Sigmoid colon (tissue), 7 donors: ENCODE results near the gene BAHCC1. TPM values are rescaled to one million over a fixed set of nuclear protein-coding genes. Genes with fewer than 3 reads are reported as not detected.

ENCODE experiments used
- DNase-seq: peaks from one replicate; pipeline ENCODE4 v3.0.0-alpha.2; 2019
- H3K27ac ChIP-seq, 4 donors: fragments of 200-600 bp; sonication (generic); one replicate each; pipeline ENCODE4 v1.5.1; 2016 to 2019; ENCODE audit warnings: mild to moderate bottlenecking in 1 of 4
- H3K27me3 ChIP-seq, 3 donors: fragments of 200-600 bp; sonication (generic); one replicate each; pipeline ENCODE4 v1.5.1; 2019; ENCODE audit warnings: mild to moderate bottlenecking in 1 of 3
- H3K36me3 ChIP-seq, 4 donors: fragments of 200-600 bp; sonication (generic); one replicate each; pipeline ENCODE4 v1.5.1; 2016 to 2019
- H3K4me1 ChIP-seq, 4 donors: fragments of 200-600 bp; sonication (generic); one replicate each; pipeline ENCODE4 v1.5.1; 2017 to 2019
- H3K4me3 ChIP-seq, 4 donors: fragments of 200-600 bp; sonication (generic); one replicate each; pipeline ENCODE4 v1.5.1; 2017 to 2019; ENCODE audit warnings: mild to moderate bottlenecking in 2 of 4, moderate library complexity in 1 of 4
- H3K9me3 ChIP-seq, 4 donors: fragments of 200-600 bp in 3 of 4; sonication (generic) in 3 of 4; one replicate each; pipeline versions ENCODE4 v1.5.1 to v1.6.1; 2013 to 2019
- CTCF ChIP-seq, 4 experiments: fragments of 450-650 bp in 3 of 4; fragments of 200-600 bp in 1 of 4; IDR thresholded peaks; one replicate each; pipeline ENCODE4 v1.5.1; 2016 to 2019; ENCODE audit warnings: antibody characterized with exemption in 4 of 4, mild to moderate bottlenecking in 3 of 4, moderate library complexity in 2 of 4
- EP300 ChIP-seq, 4 donors: sonication (generic); formaldehyde crosslinking; IDR thresholded peaks; one replicate each; pipeline ENCODE4 v1.6.1; 2017; ENCODE audit warnings: antibody characterized with exemption in 4 of 4
- POLR2A ChIP-seq, 2 donors: fragments of 450-650 bp; IDR thresholded peaks; one replicate each; pipeline ENCODE4 v1.6.1; 2016; ENCODE audit warnings: antibody characterized with exemption in 2 of 2, mild to moderate bottlenecking in 2 of 2, moderate library complexity in 2 of 2
- POLR2AphosphoS5 ChIP-seq, 4 donors: sonication (generic); formaldehyde crosslinking; IDR thresholded peaks; one replicate each; pipeline ENCODE4 v1.6.1; 2017; ENCODE audit warnings: antibody characterized with exemption in 4 of 4
- WGBS, 2 donors: extraction: QIAGEN DNeasy Blood & Tissue Kit; methylation state at CpG; one replicate each; pipeline ENCODE4 v1.1.7; 2013; 5-methylcytosine and 5-hydroxymethylcytosine counted together
- intact Hi-C: fragments of 100-400 bp; cut with DNase I; formaldehyde crosslinking; loops from one replicate; pipeline ENCODE4 v1.15.1; 2023
- polyA plus RNA-seq, 3 donors: library from polyadenylated mRNA; stranded (reverse); fragments of 200-250 nt; gene quantifications; one replicate each; pipeline ENCODE4 v1.2.3, GENCODE V29; 2013
- total RNA-seq, 4 donors: library from RNA; depleted of rRNA; stranded (reverse); fragments of >200 nt; gene quantifications; one replicate each; pipeline ENCODE4 v1.1.0, GENCODE V29; 2016
- donor health status: healthy with polysubstance abuse.
- donor health status: Bipolar disorder and iron deficiency.
- donor health status: healthy.

BAHCC1 gene
- total and polyA plus RNA-seq, 7 donors = 1.8 to 18.6 (median 6.4) TPM

- Histone ChIP-seq H3K27ac (no peak overlapping the region), H3K27me3 (no peaks in the 10 kb centered on the region), H3K4me1 (peaks cover 0 to 48% (median 43%) of the 10 kb centered on the region in 4 donors), H3K4me3 (no peak overlapping the region), H3K9me3 (no peaks in the 10 kb centered on the region), H3K36me3 (no peaks in the 10 kb centered on the region)
- 97 to 98% methylated on average over 15 of the region's 15 CpGs for WGBS, 2 donors
- DNase-seq = no peak
- TF ChIP-seq POLR2AphosphoS5 (IDR thresholded peaks at IDR 0.05) (no peak), CTCF (IDR thresholded peaks at IDR 0.05) (no peak), EP300 (IDR thresholded peaks at IDR 0.05) (no peak), POLR2A (IDR thresholded peaks at IDR 0.05) (no peak)
- intact Hi-C loops = no loop called here
Observed at GRCh38 chr17:81415681-81416080, 20.4 kb downstream of the BAHCC1 start.

GRCh38 chr17:81416612-81417011 lies 21.4 kb downstream of the BAHCC1 start:
- intact Hi-C loops = no loop called here
- H3K4me1 ChIP-seq = peaks cover 0 to 57% (median 53%) of the 10 kb centered on the region in 4 donors

GRCh38 chr17:81417049-81417878 lies 22.0 kb downstream of the BAHCC1 start:
- intact Hi-C loops = no loop called here
- DNase-seq = no peak
- peak overlapping the region; percentile 62 to 99 (median 82) for H3K27ac ChIP-seq
- peak in 1 of 4 donors; percentile 52 for TF ChIP-seq EP300 (IDR thresholded peaks at IDR 0.05)
- no peak for TF ChIP-seq CTCF (IDR thresholded peaks at IDR 0.05)
- peak in 2 of 4 donors; percentile 1 to 56 for TF ChIP-seq POLR2AphosphoS5 (IDR thresholded peaks at IDR 0.05)
- H3K4me3 ChIP-seq = no peak overlapping the region
- no peaks in the 10 kb centered on the region for H3K27me3 ChIP-seq
- 78 to 84% methylated on average over 38 of the region's 38 CpGs for WGBS, 2 donors
- peaks cover 0 to 63% (median 59%) of the 10 kb centered on the region in 4 donors for H3K4me1 ChIP-seq
- H3K36me3 ChIP-seq = no peaks in the 10 kb centered on the region
- H3K9me3 ChIP-seq = no peaks in the 10 kb centered on the region

More at GRCh38 chr17:81416612-81417011, 21.4 kb downstream of the BAHCC1 start:
- Histone ChIP-seq H3K36me3 (no peaks in the 10 kb centered on the region), H3K4me3 (no peak overlapping the region), H3K27ac (peak overlapping the region; percentile 62 to 99 (median 82)), H3K27me3 (no peaks in the 10 kb centered on the region), H3K9me3 (no peaks in the 10 kb centered on the region)
- WGBS, 2 donors = 56 to 77% methylated on average over 10 of the region's 10 CpGs
- DNase-seq = no peak
- TF ChIP-seq POLR2AphosphoS5 (IDR thresholded peaks at IDR 0.05) (no peak), POLR2A (IDR thresholded peaks at IDR 0.05) (no peak), CTCF (IDR thresholded peaks at IDR 0.05) (no peak), EP300 (IDR thresholded peaks at IDR 0.05) (no peak)

DNA sequence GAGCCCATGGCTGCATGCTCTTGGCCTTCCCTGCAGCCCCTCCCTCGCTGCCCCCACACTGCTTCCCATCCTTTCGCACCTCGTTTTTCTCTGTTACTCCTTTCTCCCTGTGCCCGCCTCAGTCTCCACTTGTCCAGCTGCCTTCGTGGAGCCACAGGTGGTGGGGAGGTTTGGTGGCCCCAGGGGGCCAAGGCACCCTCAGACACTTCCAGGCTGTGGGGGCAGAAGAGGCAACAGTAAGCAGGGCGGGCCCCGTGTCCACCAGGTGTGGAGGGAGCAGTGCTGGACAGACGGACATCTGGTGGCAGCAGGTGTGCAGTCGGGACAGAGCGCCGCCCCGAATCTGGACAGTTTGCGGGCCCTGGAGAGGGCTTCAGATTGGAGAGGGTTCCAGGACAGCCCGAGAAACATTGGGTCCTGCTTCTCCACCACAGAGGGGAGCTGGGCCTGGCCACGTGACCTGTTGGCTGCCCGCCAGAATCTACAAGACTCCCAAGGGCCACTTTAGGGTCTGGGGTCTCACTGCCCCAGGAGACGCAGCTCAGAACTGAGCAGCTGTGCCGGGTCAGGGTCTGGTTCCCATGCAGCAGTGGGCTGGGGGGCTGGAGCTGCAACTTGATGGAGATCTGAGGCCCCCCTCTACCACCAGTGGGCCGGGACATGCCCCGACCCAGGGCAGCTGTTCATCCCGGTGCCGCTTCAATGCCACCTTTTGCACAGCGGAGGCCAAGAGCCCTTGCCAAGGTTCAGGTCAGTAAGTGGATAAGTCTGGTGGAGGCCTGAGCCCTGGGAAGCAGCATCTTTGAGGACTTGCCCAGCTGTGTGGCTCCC lies 22.8 kb downstream of the BAHCC1 start:
- DNase-seq = no peak
- Histone ChIP-seq H3K4me3 (no peak overlapping the region), H3K4me1 (peaks cover 0 to 64% (median 62%) of the 10 kb centered on the region in 4 donors), H3K9me3 (no peaks in the 10 kb centered on the region), H3K27ac (peak overlapping the region; percentile 62 to 99 (median 82)), H3K36me3 (no peaks in the 10 kb centered on the region), H3K27me3 (no peaks in the 10 kb centered on the region)
- no peak for TF ChIP-seq CTCF (IDR thresholded peaks at IDR 0.05)
- intact Hi-C loops = no loop called here
- WGBS, 2 donors = 85 to 87% methylated on average over 23 of the region's 23 CpGs
